ENCODE data around the gene CHMP3.
"Not testable (repeated sequence)": the region's sequence is repeated elsewhere in the genome, so short reads cannot be mapped to it uniquely, and the experiment has no call there.

The CHMP3 gene

DNA sequence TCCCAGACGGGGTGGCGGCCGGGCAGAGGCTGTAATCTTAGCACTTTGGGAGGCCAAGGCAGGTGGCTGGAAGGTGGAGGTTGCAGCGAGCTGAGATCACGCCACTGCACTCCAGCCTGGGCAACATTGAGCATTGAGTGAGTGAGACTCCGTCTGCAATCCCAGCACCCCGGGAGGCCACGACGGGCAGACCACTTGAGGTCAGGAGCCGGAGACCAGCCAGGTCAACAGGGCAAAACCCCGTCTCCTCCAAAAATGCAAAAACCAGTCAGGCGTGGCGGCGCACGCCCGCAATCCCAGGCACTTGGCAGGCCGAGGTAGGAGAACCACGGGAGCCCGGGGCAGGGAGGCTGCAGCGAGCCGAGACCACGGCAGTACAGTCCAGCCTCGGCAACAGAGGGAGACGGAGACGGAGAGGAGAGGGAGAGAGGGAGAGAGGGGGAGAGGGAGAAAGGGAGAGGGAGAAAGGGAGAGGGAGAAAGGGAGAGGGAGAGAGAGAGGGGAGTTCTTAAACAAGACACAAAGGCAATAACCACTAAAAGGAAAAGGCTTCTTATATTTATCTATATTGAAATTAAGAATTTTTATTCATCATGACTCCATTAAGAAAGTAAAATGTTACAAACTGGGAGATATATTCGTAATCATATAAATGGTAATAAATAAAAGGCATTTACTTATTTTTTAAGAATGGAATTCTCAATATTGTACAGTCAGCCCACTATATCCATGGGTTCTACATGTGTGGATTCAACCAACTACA, 13.1 kb downstream of the CHMP3 start:
- not testable (repeated sequence) for DNase-seq (ENCODE audit: low read depth, low spot score)

DNA sequence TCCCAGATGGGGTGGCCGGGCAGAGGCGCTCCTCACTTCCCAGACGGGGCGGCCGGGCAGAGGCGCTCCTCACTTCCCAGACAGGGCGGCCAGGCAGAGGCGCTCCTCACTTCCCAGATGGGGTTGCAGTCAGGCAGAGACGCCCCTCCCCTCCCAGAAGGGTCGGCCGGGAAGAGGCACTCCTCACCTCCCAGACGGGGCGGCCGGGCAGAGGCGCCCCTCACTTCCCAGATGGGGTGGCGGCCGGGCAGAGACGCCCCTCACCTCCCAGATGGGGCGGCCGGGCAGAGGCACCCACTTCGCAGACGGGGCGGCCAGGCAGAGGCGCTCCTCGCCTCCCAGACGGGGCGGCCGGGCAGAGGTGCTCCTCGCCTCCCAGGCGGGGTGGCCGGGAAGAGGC, 13.8 kb downstream of the CHMP3 start:
- not testable (repeated sequence) for DNase-seq (ENCODE audit: low read depth, low spot score)

DNA sequence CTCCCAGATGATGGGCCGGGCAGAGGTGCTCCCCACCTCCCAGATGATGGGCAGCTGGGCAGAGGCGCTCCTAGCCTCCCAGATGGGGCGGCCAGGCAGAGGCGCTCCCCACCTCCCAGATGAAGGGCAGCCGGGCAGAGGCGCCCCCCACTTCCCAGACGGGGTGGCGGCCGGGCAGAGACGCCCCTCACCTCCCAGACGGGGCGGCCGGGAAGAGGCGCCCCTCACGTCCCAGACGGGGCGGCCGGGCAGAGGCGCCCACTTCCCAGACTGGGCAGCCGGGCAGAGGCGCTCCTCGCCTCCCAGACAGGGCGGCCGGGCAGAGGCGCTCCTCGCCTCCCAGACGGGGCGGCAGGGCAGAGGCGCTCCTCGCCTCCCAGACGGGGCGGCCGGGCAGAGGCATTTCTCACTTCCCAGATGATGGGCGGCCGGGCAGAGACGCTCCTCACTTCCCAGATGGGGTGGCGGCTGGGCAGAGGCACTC, 14.3 kb downstream of the CHMP3 start:
- not testable (repeated sequence) for DNase-seq (ENCODE audit: low read depth, low spot score)

DNA sequence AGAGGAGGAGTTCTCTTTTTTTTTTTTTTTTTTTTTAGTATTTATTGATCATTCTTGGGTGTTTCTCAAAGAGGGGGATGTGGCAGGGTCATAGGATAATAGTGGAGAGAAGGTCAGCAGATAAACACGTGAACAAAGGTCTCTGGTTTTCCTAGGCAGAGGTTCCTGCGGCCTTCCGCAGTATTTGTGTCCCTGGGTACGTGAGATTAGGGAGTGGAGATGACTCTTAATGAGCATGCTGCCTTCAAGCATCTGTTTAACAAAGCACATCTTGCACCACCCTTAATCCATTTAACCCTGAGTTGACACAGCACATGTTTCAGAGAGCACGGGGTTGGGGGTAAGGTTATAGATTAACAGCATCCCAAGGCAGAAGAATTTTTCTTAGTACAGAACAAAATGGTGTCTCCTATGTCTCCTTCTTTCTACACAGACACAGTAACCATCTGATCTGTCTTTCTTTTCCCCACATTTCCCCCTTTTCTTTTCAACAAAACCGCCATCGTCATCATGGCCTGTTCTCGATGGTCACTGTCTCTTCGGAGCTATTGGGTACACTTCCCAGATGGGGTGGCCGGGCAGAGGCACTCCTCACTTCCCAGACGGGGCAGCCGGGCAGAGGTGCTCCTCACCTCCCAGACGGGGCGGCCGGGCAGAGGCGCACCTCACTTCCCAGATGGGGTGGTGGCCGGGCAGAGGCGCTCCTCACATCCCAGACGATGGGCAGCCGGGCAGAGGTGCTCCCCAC, 14.9 kb downstream of the CHMP3 start:
- not testable (repeated sequence) for DNase-seq (ENCODE audit: low read depth, low spot score)

DNA sequence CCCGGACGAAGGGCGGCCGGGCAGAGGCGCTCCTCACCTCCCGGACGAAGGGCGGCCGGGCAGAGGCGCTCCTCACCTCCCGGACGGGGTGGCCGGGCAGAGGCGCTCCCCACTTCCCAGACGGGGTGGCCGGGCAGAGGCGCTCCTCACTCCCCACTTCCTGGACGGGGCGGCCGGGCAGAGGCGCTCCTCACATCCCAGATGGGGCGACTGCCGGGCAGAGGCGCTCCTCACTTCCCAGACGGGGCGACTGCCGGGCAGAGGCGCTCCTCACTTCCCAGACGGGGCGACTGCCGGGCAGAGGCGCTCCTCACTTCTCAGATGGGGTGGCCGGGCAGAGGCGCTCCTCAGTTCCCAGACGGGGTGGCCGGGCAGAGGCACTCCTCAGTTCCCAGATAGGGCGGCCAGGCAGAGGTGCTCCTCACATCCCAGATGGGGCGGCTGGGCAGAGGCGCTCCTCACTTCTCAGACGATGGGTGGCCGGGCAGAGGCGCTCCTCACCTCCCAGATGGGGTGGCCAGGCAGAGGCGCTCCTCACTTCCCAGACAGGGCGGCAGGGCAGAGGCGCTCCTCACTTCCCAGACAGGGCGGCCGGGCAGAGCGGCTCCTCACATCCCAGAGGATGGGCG, 17.8 kb downstream of the CHMP3 start:
- not testable (repeated sequence) for DNase-seq (ENCODE audit: low read depth, low spot score)

DNA sequence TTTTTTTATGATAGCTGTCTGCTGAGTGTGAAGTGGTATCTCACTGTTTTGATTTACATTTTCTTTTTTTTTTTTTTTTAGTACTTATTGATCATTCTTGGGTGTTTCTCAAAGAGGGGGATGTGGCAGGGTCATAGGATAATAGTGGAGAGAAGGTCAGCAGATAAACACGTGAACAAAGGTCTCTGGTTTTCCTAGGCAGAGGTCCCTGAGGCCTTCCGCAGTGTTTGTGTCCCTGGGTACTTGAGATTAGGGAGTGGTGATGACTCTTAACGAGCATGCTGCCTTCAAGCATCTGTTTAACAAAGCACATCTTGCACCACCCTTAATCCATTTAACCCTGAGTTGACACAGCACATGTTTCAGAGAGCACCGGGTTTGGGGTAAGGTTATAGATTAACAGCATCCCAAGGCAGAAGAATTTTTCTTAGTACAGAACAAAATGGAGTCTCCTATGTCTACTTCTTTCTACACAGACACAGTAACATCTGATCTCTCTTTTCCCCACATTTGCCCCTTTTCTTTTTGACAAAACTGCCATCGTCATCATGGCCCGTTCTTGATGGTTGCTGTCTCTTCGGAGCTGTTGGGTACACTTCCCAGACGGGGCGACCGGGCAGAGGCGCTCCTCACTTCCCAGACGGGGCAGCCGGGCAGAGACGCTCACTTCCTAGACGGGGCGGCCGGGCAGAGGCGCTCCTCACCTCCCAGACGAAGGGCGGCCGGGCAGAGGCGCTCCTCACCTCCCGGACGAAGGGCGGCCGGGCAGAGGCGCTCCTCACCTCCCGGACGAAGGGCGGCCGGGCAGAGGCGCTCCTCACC, 18.8 kb downstream of the CHMP3 start:
- DNase-seq (ENCODE audit: low read depth, low spot score): not testable (repeated sequence)

DNA sequence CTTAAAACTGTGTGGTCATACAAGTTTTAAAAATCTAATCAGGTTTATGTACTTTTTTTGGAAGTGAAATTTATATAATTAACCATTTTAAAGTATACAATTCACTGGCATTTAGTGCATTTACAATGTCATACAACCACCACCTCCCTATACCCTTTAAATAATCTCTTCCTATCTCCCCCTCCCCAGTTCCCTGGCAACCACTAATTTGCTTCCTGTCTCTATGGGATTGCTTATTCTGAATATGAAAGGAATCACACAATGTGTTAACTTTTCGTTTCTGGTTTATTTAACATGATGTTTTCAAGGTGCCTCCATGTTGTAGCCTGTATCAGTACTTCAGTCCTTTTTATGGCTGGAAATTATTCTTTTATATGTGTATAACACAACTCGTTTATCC, 19.4 kb downstream of the CHMP3 start:
- DNase-seq (ENCODE audit: low read depth, low spot score): no peak

DNA sequence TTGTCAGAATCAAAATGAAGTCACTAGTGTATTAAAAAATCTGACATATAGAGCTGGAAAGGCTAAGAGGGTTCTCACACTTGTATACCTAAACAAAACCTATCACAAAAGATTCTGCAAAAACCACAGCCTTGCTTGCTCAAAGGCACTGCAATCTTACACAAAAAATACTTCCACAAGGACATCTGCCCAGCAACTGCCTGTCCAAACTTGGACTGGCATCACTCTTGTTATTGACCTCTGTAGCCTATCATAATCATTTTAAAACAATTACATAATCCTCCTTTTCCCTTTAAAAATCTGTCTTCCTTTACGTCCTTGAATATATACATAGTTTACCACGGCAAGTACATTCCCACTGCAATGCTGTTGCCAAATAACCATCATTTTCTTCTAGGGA, 19.9 kb downstream of the CHMP3 start:
- no peak for DNase-seq (ENCODE audit: low read depth, low spot score)

DNA sequence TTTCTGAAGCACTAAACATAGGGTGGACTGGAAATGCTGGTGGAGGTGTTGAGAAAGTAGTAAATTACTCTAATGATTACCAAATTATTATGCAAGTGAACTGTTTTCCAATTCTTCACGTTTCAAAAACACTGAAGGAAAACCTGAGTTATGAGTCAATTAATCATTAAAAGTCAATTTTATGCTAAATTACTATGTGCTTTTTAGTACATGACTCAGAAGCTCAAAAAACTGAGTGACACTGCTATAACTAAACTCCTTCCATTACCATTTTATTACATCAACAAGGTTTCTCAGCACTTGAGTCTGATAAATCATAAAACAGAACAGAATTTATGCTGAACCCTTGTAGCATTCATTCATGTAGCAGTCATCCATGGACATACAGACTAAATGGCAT, 20.4 kb downstream of the CHMP3 start:
- DNase-seq (ENCODE audit: low read depth, low spot score): no peak

DNA sequence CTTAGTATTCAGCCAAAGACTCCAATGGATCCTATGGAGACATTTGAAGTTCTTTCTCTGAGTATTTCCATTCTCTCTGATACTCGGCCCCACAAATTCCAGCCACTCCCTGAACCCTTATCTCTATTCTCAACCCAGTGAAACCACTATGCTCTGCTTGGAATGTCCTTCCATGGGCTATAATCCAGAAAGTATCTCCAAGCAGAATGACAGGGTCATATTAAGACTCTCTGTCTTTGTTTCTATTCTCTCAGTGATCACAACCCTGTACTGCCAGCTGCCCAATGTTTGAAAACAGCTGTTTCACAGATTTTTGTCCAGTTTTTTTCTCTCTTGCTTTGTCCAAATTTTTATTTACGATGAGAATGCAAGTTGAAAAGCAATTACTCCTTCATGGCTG, 21.9 kb downstream of the CHMP3 start:
- no peak for DNase-seq (ENCODE audit: low read depth, low spot score)

DNA sequence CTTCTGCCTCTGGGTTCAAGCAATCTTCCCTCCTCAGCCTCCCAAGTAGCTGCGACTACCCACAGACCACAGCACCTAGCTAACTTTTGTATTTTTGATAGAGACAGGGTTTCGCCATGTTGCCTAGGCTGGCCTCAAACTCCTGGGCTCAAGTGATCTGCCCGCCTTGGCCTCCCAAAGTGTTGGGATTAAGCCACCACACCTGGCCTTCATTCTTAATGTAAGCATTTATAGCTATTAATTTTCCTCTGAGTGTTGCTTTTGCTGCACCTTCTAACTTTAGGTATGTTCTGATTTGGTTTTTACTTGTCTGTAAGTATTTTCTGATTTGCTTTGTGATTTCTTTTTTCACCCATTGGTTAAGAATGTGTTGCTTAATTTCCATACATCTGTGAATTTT, 29.7 kb downstream of the CHMP3 start:
- no peak for DNase-seq (ENCODE audit: low read depth, low spot score)

DNA sequence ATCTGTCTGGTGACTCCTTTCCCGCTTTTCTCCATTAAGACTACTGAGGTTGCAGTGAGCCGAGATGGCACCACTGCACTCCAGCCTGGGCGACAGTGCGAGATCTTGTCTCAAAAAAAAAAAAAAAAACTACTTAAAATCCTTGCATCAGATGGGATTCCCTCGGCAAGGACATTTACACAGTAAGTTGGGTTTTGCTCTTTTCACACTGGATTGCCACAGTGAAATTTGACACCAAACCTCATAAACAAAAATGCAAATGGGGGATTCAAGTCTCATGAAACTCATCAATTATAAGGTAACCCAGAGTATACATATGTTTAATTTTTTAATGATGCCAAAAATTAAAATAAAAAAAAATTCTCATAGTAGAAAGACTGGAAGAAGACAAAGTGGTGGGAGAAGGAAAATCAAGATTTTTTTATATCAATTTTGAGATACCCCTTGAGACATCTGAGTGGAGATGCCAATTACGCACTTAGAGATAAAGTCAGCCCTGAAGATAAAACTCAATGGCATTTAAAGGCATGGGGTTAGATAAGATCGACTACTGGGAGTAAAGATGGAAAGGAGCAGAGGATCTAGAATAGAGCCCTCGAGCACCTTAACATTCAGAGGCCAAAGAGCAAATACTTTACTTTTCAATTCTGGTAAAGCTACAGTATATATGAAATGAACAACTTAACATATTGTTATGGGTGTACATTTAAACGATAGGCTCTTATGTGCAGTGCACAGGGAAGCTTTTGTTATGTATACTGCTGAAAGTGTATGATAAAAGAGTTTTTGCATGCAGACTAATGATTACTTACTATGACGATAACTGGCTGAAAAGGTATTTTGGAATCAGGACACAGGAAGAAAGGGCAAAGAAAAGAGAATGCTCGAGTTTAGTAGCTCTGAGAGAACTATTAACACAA, 37.6 kb downstream of the CHMP3 start:
- DNase-seq (ENCODE audit: low read depth, low spot score): no peak

DNA sequence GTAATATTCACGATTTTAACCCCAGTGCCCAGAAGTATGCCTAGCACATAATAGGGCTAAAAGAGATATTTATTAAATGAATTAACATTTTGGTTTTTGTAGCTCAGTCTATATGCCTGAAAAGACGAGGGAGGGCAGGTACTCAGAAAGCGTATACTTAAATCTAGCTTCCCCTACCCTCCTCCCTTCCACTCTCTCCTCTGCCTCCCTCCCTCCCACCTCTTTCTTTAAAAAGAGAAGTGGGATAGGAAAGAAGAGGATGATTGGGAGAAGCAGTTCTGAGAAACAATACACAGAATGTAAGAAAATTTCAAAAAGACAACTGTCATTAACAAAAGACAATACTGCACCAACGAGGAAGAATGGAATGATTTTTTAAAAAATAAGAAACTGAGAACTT, 39.8 kb downstream of the CHMP3 start:
- DNase-seq (ENCODE audit: low read depth, low spot score): no peak

DNA sequence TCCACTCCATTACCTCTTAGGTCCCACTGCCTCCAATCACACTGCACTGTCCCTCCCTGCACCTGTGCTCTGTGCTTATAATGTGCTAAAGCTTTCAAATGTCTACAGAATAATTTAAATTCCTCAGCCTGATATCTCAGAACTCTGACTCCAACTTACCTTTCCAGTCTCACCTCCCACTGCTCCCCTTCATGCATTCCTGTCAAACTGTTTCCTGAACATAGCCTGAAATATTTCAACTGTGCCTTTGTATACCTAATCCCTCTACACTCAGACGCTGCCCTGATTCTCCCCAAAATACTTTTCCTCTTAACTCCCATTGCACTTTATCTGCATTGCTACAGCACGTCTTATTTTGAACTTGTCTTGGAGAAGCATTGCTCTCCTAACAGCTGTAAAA, 40.5 kb downstream of the CHMP3 start:
- no peak for DNase-seq (ENCODE audit: low read depth, low spot score)

DNA sequence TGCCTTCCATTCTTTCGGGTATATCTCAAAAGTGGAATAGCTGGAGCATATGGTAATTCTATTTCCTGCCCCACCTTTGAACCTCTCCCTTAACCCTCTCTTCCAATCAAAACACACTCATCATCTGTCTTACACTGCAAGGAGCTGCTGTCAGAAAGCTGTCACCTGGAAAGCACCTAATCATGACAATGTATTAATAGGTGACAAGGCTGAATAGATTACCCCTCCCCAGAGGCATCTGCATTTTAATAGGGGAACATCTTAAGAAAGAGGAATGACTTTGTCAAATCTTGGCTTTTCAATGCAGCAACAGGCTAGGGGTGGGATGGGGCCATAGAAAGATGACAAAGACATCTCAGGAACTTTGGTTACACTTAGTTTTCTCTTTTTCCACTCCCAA, 41.3 kb downstream of the CHMP3 start:
- no peak for DNase-seq (ENCODE audit: low read depth, low spot score)

DNA sequence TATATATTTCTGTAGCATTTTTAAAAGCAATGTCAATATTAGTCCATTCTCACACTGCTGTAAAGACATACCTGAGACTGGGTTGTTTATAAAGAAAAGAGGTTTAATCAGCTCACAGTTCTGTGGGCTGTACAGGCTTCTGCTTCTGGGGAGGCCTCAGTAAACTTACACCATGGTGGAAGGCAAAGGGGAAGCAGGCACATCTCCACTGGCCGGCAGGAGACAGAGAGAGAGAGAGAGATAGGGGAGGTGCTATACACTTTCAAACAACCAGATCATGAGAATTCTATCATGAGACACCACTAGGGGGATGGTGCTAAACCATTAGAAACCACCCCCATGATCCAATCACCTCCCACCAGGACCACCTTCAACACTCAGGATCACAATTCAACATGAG, 43.1 kb downstream of the CHMP3 start:
- no peak for DNase-seq (ENCODE audit: low read depth, low spot score)

DNA sequence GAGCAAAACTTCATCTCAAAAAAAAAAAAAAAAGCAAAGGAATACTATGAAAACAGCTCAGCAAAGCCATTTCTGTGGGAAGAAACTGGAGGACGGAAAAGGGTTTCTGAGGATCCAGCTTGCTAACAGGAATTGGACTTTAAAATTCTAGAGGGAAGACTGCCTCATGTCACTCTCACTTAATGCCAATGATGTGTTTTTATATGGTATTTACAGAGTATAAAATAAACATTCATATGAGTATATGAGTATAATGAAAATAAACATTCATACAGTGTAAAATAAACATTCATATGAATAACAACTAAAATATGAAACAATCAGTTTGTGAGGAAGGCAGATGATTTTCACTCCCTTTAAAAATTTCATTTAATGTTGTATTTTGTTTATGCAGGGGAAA, 43.9 kb downstream of the CHMP3 start:
- no peak for DNase-seq (ENCODE audit: low read depth, low spot score)

DNA sequence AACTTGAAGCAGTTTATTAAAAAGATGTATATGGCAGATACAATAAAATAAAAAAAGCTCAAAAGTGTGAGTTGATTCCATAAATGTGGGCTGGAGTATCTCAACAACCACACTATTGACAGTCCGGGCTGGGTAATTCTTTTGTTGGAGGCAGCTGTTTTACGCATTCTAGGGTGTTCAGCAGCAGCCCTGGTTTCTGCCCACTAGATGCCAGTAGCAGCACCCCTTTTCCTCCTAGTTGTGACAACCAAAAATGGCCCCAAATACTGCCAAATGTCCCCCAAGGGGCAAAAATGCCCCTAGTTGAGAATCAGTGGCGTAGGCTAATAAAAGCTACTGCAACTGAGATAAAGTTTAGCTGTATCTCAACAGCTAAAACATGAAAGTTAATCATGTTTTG, 44.8 kb downstream of the CHMP3 start:
- no peak for DNase-seq (ENCODE audit: low read depth, low spot score)

DNA sequence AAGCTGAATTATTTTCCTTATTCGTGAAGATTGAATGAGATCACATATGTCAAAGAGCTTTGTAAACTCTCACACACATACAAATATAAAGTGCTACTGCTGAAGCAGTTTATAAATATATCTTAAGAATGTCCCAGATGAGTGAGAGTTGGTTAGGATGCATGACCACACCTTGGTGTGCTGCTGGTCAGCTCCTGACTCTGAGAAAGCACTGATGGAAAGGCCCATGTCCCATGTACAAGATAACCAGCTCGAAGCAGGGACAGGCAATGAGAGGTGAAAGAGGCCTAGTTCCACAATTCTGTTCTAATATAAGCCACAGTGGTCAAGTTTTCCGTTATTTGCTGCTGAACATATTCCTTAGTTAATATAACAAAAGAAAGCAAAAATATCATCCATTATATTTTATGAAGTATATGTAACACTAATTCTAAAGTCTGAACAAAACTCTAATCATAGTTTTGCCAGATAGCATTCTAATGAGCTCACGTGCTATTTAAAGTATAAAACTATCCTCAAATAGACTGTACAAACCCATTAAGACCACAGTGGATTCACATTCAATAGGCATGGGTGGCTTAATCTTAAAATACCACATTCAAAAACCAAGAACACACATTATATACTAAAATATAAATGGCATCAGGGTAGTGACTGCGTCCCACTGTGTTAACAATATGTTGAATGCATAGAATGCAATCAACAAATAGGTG, 49.1 kb downstream of the CHMP3 start:
- no peak for DNase-seq (ENCODE audit: low read depth, low spot score)

DNA sequence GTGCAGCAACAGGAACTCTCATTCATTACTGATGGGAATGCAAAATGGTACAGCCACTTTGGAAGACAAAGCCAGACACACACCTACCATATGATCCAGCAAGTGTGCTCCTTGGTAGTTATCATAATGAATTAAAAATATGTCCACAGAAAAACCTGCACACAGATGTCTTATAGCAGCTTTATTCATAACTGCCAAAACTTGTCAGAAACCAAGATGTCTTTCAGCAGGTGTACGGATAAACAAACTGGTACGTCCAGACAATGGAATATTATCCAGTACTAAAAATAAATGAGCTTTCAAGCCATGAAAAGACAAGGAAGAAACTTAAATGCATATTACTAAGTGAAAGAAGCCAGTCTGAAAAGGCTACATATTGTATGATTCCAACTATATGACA, 50.4 kb downstream of the CHMP3 start:
- no peak for DNase-seq (ENCODE audit: low read depth, low spot score)
